Liver (tissue), 9 donors: Measurements from ENCODE around the gene RELT. TPM values are rescaled to one million over a fixed set of nuclear protein-coding genes. Genes with fewer than 3 reads are reported as not detected.

Experiments used
- DNase-seq: peaks from one replicate; pipeline ENCODE4 v3.0.0-alpha.2; 2017; ENCODE audit warnings: low spot score
- H3K27ac ChIP-seq, 2 donors: one replicate each; pipeline ENCODE4 v1.7.0; 2013; ENCODE audit warnings: inconsistent platforms in 2 of 2, low read length in 2 of 2, control low read depth in 1 of 2, low read depth in 1 of 2, mild to moderate bottlenecking in 1 of 2
- H3K27me3 ChIP-seq, 4 donors: one replicate each; pipeline versions ENCODE4 v1.6.1 to v1.7.0; 2013; ENCODE audit warnings: low read length in 3 of 4, inconsistent platforms in 1 of 4, mild to moderate bottlenecking in 1 of 4, moderate library complexity in 1 of 4; ENCODE audit not compliant: control insufficient read depth in 4 of 4, insufficient read depth in 4 of 4
- H3K36me3 ChIP-seq, 4 donors: one replicate each; pipeline versions ENCODE4 v1.6.1 to v1.7.0; 2013; ENCODE audit warnings: low read length in 3 of 4, mild to moderate bottlenecking in 3 of 4, low read depth in 1 of 4, moderate library complexity in 1 of 4; ENCODE audit not compliant: control insufficient read depth in 4 of 4, insufficient read depth in 3 of 4
- H3K4me1 ChIP-seq, 4 donors: one replicate each; pipeline versions ENCODE4 v1.6.1 to v1.7.0; 2013; ENCODE audit warnings: low read length in 3 of 4, mild to moderate bottlenecking in 3 of 4, moderate library complexity in 1 of 4; ENCODE audit not compliant: control insufficient read depth in 4 of 4, insufficient read depth in 4 of 4
- H3K4me3 ChIP-seq, 3 donors: one replicate each; pipeline versions ENCODE4 v1.6.1 to v1.7.0; 2013; ENCODE audit warnings: low read length in 3 of 3, control low read depth in 1 of 3, low read depth in 1 of 3, mild to moderate bottlenecking in 1 of 3
- H3K9ac ChIP-seq, 2 donors: one replicate each; pipeline ENCODE4 v1.7.0; 2013; ENCODE audit warnings: low read length in 2 of 2, mild to moderate bottlenecking in 2 of 2, moderate library complexity in 2 of 2, control low read depth in 1 of 2, low read depth in 1 of 2
- H3K9me3 ChIP-seq, 4 donors: one replicate each; pipeline versions ENCODE4 v1.6.1 to v1.7.0; 2013; ENCODE audit warnings: low read length in 3 of 4; ENCODE audit not compliant: control insufficient read depth in 4 of 4
- EGR1 ChIP-seq, 2 donors: IDR thresholded peaks; 2 replicates each; pipeline ENCODE4 v1.6.1; 2016 to 2018; ENCODE audit warnings: antibody characterized with exemption in 2 of 2, low read depth in 2 of 2
- FOXA1 ChIP-seq: IDR thresholded peaks from 2 replicates; pipeline ENCODE4 v1.6.1; 2016; ENCODE audit warnings: antibody characterized with exemption
- GABPA ChIP-seq, 2 donors: IDR thresholded peaks in 1 of 2; conservative IDR thresholded peaks in 1 of 2; 2 replicates each; pipeline ENCODE4 v1.6.1; 2016; ENCODE audit warnings: antibody characterized with exemption in 2 of 2, mild to moderate bottlenecking in 1 of 2, moderate library complexity in 1 of 2
- HNF4A ChIP-seq, 2 donors: conservative IDR thresholded peaks; 2 replicates each; pipeline ENCODE4 v1.6.1; 2016; ENCODE audit warnings: antibody characterized with exemption in 2 of 2, mild to moderate bottlenecking in 2 of 2
- JUND ChIP-seq, 2 donors: IDR thresholded peaks; 2 replicates each; pipeline ENCODE4 v1.6.1; 2016; ENCODE audit warnings: antibody characterized with exemption in 2 of 2
- NR2F2 ChIP-seq: IDR thresholded peaks from 2 replicates; pipeline ENCODE4 v1.6.1; 2016; ENCODE audit warnings: antibody characterized with exemption
- RAD21 ChIP-seq, 2 donors: IDR thresholded peaks; 2 replicates each; pipeline ENCODE4 v1.6.1; 2016; ENCODE audit warnings: antibody characterized with exemption in 2 of 2, mild to moderate bottlenecking in 2 of 2
- REST ChIP-seq: IDR thresholded peaks from 2 replicates; pipeline ENCODE4 v1.6.1; 2016; ENCODE audit warnings: antibody characterized with exemption, mild to moderate bottlenecking
- TAF1 ChIP-seq: conservative IDR thresholded peaks from 2 replicates; pipeline ENCODE4 v1.6.1; 2016; ENCODE audit warnings: antibody characterized with exemption, mild to moderate bottlenecking
- YY1 ChIP-seq: IDR thresholded peaks from 2 replicates; pipeline ENCODE4 v1.6.1; 2016; ENCODE audit warnings: antibody characterized with exemption, mild to moderate bottlenecking
- WGBS: extraction: QIAGEN DNeasy Blood & Tissue Kit; methylation state at CpG from one replicate; pipeline ENCODE4 v1.1.7; 2013; 5-methylcytosine and 5-hydroxymethylcytosine counted together
- polyA plus RNA-seq, 2 donors: library from polyadenylated mRNA; stranded (reverse) in 1 of 2; unstranded in 1 of 2; fragments of 200-250 nt in 1 of 2; fragments of >200 nt in 1 of 2; fragmentation: Nextera tagmentation in 1 of 2; extraction: Ambion mirVana in 1 of 2; gene quantifications; one replicate each; pipeline versions ENCODE4 v1.2.1 to v1.2.3, GENCODE V29; 2013 to 2015
- total RNA-seq, 2 donors: library from RNA; depleted of rRNA; stranded (reverse); fragments of >200 nt; gene quantifications; one replicate each; pipeline ENCODE4 v1.2.3, GENCODE V29; 2014
- TF ChIP-seq, protein P1 (sequence below): IDR thresholded peaks from 2 replicates; pipeline ENCODE4 v1.6.1; 2016; ENCODE audit warnings: antibody characterized with exemption
- TF ChIP-seq, protein P2 (sequence below): IDR thresholded peaks from 2 replicates; pipeline ENCODE4 v1.6.1; 2016; ENCODE audit warnings: antibody characterized with exemption
- TF ChIP-seq, protein P3 (sequence below): fragments of 150-350 bp; IDR thresholded peaks from 2 replicates; pipeline ENCODE4 v1.5.1; 2017; ENCODE audit warnings: improper control_type of control experiment, low read depth, low read length; ENCODE audit not compliant: missing input control
- donor health status: healthy.
- donor health status: healthy.
- donor health status: healthy.
- donor health status: healthy.
- donor health status: healthy.

RELT gene
- total and polyA plus RNA-seq, 4 donors, result 0.21 to 8.0 (median 2.3) TPM

DNA sequence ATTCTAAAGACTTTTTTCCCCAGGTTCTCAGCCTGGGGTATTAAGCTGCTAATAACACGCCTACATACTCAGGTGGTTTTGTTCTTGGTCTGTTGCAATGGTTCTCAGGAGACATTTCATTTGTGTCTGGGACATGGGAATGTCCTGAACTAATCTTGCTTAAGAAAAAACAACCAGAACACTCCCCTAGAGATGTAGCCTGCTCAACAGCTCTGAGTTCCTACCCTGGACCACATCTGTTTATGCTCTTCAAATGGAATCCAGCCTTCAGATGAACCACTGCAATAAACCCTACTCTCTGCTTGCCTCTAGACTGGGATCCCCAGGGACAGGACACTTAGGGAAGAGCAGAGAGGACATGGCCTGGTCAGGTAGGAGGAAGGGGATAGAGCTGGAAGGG lies 29.9 kb downstream of the RELT start (continued):
- TF ChIP-seq REST (no peak), NR2F2 (no peak), RAD21 (IDR thresholded peaks at IDR 0.05) (no peak), GABPA (IDR thresholded peaks at IDR 0.05 in 1 of 2, conservative IDR thresholded peaks at IDR 0.05 in 1 of 2) (no peak)

DNA sequence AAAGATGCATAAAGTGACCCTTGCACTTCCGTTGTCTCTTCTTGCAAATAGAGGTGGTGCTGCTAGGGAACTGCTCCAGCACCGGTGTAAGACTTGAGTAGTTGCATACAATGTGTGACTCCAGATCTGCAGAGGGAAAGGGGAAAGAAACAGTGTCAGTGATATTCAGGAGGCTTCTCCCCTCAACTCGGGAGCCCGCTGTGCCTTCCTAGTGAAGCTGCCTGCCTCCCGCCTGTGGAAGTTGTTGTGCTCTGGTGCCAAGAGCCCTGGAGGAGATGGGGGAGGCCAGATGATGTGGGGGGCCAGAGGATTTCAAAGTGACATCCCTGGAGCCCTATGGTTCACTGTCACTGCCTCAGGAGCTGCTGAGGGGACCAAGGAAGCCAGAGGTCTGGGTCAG lies 30.4 kb downstream of the RELT start:
- H3K36me3 ChIP-seq, result peaks cover 0 to 28% (median 13%) of the 10 kb centered on the region in 4 donors
- TF ChIP-seq, protein P1, sequence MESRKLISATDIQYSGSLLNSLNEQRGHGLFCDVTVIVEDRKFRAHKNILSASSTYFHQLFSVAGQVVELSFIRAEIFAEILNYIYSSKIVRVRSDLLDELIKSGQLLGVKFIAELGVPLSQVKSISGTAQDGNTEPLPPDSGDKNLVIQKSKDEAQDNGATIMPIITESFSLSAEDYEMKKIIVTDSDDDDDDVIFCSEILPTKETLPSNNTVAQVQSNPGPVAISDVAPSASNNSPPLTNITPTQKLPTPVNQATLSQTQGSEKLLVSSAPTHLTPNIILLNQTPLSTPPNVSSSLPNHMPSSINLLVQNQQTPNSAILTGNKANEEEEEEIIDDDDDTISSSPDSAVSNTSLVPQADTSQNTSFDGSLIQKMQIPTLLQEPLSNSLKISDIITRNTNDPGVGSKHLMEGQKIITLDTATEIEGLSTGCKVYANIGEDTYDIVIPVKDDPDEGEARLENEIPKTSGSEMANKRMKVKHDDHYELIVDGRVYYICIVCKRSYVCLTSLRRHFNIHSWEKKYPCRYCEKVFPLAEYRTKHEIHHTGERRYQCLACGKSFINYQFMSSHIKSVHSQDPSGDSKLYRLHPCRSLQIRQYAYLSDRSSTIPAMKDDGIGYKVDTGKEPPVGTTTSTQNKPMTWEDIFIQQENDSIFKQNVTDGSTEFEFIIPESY, result no peak
- TF ChIP-seq, protein P2, sequence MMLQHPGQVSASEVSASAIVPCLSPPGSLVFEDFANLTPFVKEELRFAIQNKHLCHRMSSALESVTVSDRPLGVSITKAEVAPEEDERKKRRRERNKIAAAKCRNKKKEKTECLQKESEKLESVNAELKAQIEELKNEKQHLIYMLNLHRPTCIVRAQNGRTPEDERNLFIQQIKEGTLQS, result no peak
- TF ChIP-seq EGR1 (IDR thresholded peaks at IDR 0.05; ENCODE audit: low read depth in 2 of 2) (no peak), NR2F2 (no peak), FOXA1 (no peak), REST (no peak), GABPA (IDR thresholded peaks at IDR 0.05 in 1 of 2, conservative IDR thresholded peaks at IDR 0.05 in 1 of 2) (no peak), HNF4A (conservative IDR thresholded peaks at IDR 0.05) (no peak), YY1 (no peak), JUND (IDR thresholded peaks at IDR 0.05) (no peak), TAF1 (no peak)
- TF ChIP-seq, protein P3, sequence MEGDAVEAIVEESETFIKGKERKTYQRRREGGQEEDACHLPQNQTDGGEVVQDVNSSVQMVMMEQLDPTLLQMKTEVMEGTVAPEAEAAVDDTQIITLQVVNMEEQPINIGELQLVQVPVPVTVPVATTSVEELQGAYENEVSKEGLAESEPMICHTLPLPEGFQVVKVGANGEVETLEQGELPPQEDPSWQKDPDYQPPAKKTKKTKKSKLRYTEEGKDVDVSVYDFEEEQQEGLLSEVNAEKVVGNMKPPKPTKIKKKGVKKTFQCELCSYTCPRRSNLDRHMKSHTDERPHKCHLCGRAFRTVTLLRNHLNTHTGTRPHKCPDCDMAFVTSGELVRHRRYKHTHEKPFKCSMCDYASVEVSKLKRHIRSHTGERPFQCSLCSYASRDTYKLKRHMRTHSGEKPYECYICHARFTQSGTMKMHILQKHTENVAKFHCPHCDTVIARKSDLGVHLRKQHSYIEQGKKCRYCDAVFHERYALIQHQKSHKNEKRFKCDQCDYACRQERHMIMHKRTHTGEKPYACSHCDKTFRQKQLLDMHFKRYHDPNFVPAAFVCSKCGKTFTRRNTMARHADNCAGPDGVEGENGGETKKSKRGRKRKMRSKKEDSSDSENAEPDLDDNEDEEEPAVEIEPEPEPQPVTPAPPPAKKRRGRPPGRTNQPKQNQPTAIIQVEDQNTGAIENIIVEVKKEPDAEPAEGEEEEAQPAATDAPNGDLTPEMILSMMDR, result no peak
- DNase-seq, result no peak

More for the DNA sequence above, 30.4 kb downstream of the RELT start:
- 94% methylated on average over 5 of the region's 5 CpGs for WGBS
- Histone ChIP-seq H3K27ac (no peak overlapping the region), H3K9ac (no peak overlapping the region), H3K27me3 (no peaks in the 10 kb centered on the region), H3K4me1 (no peaks in the 10 kb centered on the region), H3K9me3 (no peaks in the 10 kb centered on the region), H3K4me3 (no peak overlapping the region)
